HepG2 (cell line): ENCODE results near the gene ANXA9. TPM values are rescaled to one million over a fixed set of nuclear protein-coding genes. Genes with fewer than 3 reads are reported as not detected.

Experiments used
- AGO2 ChIP-seq: fragments of 200-400 bp; formaldehyde crosslinking; optimal IDR thresholded peaks from 2 replicates; pipeline ENCODE3; 2017; ENCODE audit warnings: mild to moderate bottlenecking, low read depth, low read length, moderate library complexity
- ARNT2 ChIP-seq: sonication (generic); formaldehyde crosslinking; IDR thresholded peaks from 2 replicates; pipeline ENCODE4 v1.8.0; 2022; ENCODE audit warnings: mild to moderate bottlenecking, low read depth, missing genetic modification reagents, moderate library complexity
- CCAR2 ChIP-seq: fragments of 200-400 bp; formaldehyde crosslinking; optimal IDR thresholded peaks from 2 replicates; pipeline ENCODE3; 2018; ENCODE audit warnings: low read depth, mild to moderate bottlenecking, low read length, moderate library complexity
- GABPA ChIP-seq, 2 experiments: IDR thresholded peaks; 2 replicates each; pipeline ENCODE4 v1.6.1; 2011 to 2016; ENCODE audit warnings: low read depth in 2 of 2, low read length in 1 of 2, missing biosample characterization in 1 of 2, missing genetic modification characterization in 1 of 2
- HDAC6 ChIP-seq: fragments of 200-600 bp; sonication (generic); IDR thresholded peaks from 2 replicates; pipeline ENCODE4 v1.7.0; 2017; ENCODE audit warnings: mild to moderate bottlenecking, antibody characterized with exemption, low read length, low read depth
- KLF6 ChIP-seq: IDR thresholded peaks from 2 replicates; pipeline ENCODE4 v1.8.0; 2016; ENCODE audit warnings: missing biosample characterization, missing genetic modification reagents
- MTERF4 ChIP-seq: sonication (generic); formaldehyde crosslinking; IDR thresholded peaks from 2 replicates; pipeline ENCODE4 v1.8.0; 2023; ENCODE audit warnings: mild to moderate bottlenecking, missing genetic modification reagents
- NRL ChIP-seq: sonication (generic); formaldehyde crosslinking; IDR thresholded peaks from 2 replicates; pipeline ENCODE4 v1.5.0; 2020; ENCODE audit warnings: missing genetic modification reagents, mild to moderate bottlenecking, moderate library complexity, borderline replicate concordance
- POGK ChIP-seq: sonication (generic); formaldehyde crosslinking; conservative IDR thresholded peaks from 2 replicates; pipeline ENCODE4 v1.8.0; 2022; ENCODE audit warnings: mild to moderate bottlenecking, moderate library complexity, missing genetic modification reagents
- RAD51 ChIP-seq: fragments of 450-650 bp; IDR thresholded peaks from 2 replicates; pipeline ENCODE4 v1.6.1; 2016; ENCODE audit warnings: borderline replicate concordance
- RBFOX2 ChIP-seq: fragments of 200-400 bp; formaldehyde crosslinking; IDR thresholded peaks from 2 replicates; pipeline ENCODE4 v1.6.1; 2017; ENCODE audit warnings: low read depth, mild to moderate bottlenecking, low read length
- RFX5 ChIP-seq: IDR thresholded peaks from 2 replicates; pipeline ENCODE4 v1.6.1; 2011; ENCODE audit warnings: low read depth, low read length, improper control_type of control experiment
- TARDBP ChIP-seq: sonication (generic); formaldehyde crosslinking; IDR thresholded peaks from 2 replicates; pipeline ENCODE4 v1.8.0; 2022; ENCODE audit warnings: mild to moderate bottlenecking, missing genetic modification reagents
- TCF7 ChIP-seq: sonication (generic); IDR thresholded peaks from 2 replicates; pipeline ENCODE4 v1.6.1; 2016; ENCODE audit warnings: antibody characterized with exemption, low read depth
- YEATS4 ChIP-seq: sonication (generic); formaldehyde crosslinking; IDR thresholded peaks from 2 replicates; pipeline ENCODE4 v1.4.0; 2020; ENCODE audit warnings: missing genetic modification reagents, borderline replicate concordance
- YY1 ChIP-seq: IDR thresholded peaks from 2 replicates; pipeline ENCODE4 v1.6.1; 2011; ENCODE audit warnings: low read length, low read depth, moderate library complexity, mild to moderate bottlenecking; ENCODE audit not compliant: insufficient read depth, insufficient replicate concordance
- ZBTB49 ChIP-seq: sonication (generic); formaldehyde crosslinking; IDR thresholded peaks from 2 replicates; pipeline ENCODE4 v1.4.0; 2020; ENCODE audit warnings: missing genetic modification reagents, borderline replicate concordance
- ZNF317 ChIP-seq: sonication (generic); formaldehyde crosslinking; IDR thresholded peaks from 2 replicates; pipeline ENCODE4 v1.5.0; 2020; ENCODE audit warnings: mild to moderate bottlenecking, missing genetic modification reagents
- ZNF558 ChIP-seq: sonication (generic); formaldehyde crosslinking; IDR thresholded peaks from 2 replicates; pipeline ENCODE4 v1.9.0; 2022; ENCODE audit warnings: mild to moderate bottlenecking, missing genetic modification reagents, borderline replicate concordance
- ZNF788 ChIP-seq: sonication (generic); formaldehyde crosslinking; IDR thresholded peaks from 2 replicates; pipeline ENCODE4 v1.5.0; 2020; ENCODE audit warnings: mild to moderate bottlenecking, missing genetic modification reagents, borderline replicate concordance
- polyA plus RNA-seq, 8 experiments: library from polyadenylated mRNA; depleted of rRNA in 3 of 8; stranded (reverse) in 7 of 8; unstranded in 1 of 8; fragments of >200 nt; fragmentation: Illumina TruSeq in 4 of 8; extraction: Trizol in 4 of 8; gene quantifications; 2 replicates each; pipeline versions ENCODE4 v1.2.1 to v1.2.3, GENCODE V29; 2011 to 2016; ENCODE audit warnings: low read depth in 4 of 8, missing spikeins in 1 of 8, mixed read lengths in 1 of 8; ENCODE audit not compliant: insufficient read depth in 1 of 8
- total RNA-seq, 5 experiments: library from RNA; depleted of rRNA; stranded (reverse); fragments of >200 nt; fragmentation: Illumina TruSeq; extraction: Trizol; gene quantifications; 2 replicates each; pipeline ENCODE4 v1.2.3, GENCODE V29; 2016; ENCODE audit warnings: low read depth in 1 of 5
- TF ChIP-seq, protein P1 (sequence below): sonication (generic); formaldehyde crosslinking; IDR thresholded peaks from 2 replicates; pipeline ENCODE4 v1.5.0; 2020; ENCODE audit warnings: mild to moderate bottlenecking, missing genetic modification reagents

Gene ANXA9
- total and polyA plus RNA-seq, 2 of the 13 experiments (the other 11 are each of a cell fraction or from before 2014, with no cell fraction given): 13.3 to 23.9 TPM

GRCh38 chr1:150973836-150974579, 8.1 kb upstream of the ANXA9 start (continued):
- TF ChIP-seq ZNF558 (CRISPR knock-in tag) (0 out of 2 replicates have a peak, but pooled peaks have one; percentile 10), NRL (CRISPR knock-in tag) (peak; percentile 46; the same call in 1 of the 2 replicates), KLF6 (CRISPR knock-in tag) (no peak), YY1 (peak; percentile 58), ARNT2 (CRISPR knock-in tag) (0 out of 2 replicates have a peak, but pooled peaks have one; percentile 6), ZBTB49 (CRISPR knock-in tag) (no peak), MTERF4 (CRISPR knock-in tag) (no peak), CCAR2 (no peak), POGK (CRISPR knock-in tag) (no peak), RBFOX2 (peak; percentile 3; the same call in 1 of the 2 replicates), TARDBP (CRISPR knock-in tag) (no peak), HDAC6 (no peak), AGO2 (peak; percentile 71), RAD51 (no peak), TCF7 (no peak), ZNF788 (CRISPR knock-in tag) (0 out of 2 replicates have a peak, but pooled peaks have one; percentile 32), RFX5 (no peak), ZNF317 (no peak), GABPA (IDR thresholded peaks at IDR 0.05; ENCODE audit: low read depth, low read length) (no peak), GABPA (CRISPR knock-in tag; IDR thresholded peaks at IDR 0.05; ENCODE audit: low read depth) (no peak), YEATS4 (CRISPR knock-in tag) (peak; percentile 50; the same call in 1 of the 2 replicates)
- TF ChIP-seq, protein P1, sequence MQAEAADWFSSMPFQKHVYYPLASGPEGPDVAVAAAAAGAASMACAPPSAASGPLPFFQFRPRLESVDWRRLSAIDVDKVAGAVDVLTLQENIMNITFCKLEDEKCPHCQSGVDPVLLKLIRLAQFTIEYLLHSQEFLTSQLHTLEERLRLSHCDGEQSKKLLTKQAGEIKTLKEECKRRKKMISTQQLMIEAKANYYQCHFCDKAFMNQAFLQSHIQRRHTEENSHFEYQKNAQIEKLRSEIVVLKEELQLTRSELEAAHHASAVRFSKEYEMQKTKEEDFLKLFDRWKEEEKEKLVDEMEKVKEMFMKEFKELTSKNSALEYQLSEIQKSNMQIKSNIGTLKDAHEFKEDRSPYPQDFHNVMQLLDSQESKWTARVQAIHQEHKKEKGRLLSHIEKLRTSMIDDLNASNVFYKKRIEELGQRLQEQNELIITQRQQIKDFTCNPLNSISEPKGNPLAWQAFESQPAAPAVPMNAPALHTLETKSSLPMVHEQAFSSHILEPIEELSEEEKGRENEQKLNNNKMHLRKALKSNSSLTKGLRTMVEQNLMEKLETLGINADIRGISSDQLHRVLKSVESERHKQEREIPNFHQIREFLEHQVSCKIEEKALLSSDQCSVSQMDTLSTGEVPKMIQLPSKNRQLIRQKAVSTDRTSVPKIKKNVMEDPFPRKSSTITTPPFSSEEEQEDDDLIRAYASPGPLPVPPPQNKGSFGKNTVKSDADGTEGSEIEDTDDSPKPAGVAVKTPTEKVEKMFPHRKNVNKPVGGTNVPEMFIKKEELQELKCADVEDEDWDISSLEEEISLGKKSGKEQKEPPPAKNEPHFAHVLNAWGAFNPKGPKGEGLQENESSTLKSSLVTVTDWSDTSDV (CRISPR knock-in tag): peak; percentile 80; the same call in 1 of the 2 replicates
